Stimulated activated CD4-positive, alpha-beta T cell treated with anti-CD3 and anti-CD28 coated beads, Interleukin-1b, Interleukin-23, amount 100 ng/mL, for 24 hours (primary cell): Measurements from ENCODE around the gene TNK2.
"Not testable (repeated sequence)": the region's sequence is repeated elsewhere in the genome, so short reads cannot be mapped to it uniquely, and the experiment has no call there.

Source experiments
- DNase-seq, 4 experiments: peaks; one replicate each; pipeline ENCODE4 v3.0.0-alpha.2; 2020; ENCODE audit warnings: low read depth in 4 of 4, low spot score in 1 of 4

TNK2 gene

GRCh38 chr3:195824425-195825190 is 83.7 kb downstream of the TNK2 start:
- not testable (repeated sequence) for DNase-seq

DNA sequence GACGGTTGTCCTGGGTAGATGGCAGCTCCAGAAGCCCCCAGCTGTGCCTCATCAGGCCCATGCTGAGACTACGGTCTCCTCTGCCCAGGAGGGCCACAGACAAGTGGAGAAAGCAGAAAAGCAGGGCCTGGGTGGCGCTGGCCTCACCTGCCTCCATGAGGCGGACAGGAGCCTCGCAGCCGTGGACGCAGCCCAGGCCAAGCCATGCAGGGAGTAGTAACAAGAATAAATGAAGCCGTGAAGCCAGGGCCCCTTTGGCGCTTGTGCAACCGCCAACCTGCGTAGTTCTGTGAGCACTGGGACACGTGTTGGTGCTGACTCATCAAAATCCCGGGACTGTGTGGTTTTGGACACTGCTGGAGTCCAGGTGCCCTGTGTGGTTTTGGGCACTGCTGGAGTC is 84.4 kb downstream of the TNK2 start:
- no peak for DNase-seq

- no peak for DNase-seq
These were observed 85.1 kb downstream of the TNK2 start for GRCh38 chr3:195823280-195823679.

GRCh38 chr3:195822131-195822696 is 86.1 kb downstream of the TNK2 start:
- no peak for DNase-seq

GRCh38 chr3:195821403-195822130 is 86.8 kb downstream of the TNK2 start:
- no peak for DNase-seq

- no peak for DNase-seq
These were observed 87.5 kb downstream of the TNK2 start for GRCh38 chr3:195820901-195821300.

DNA sequence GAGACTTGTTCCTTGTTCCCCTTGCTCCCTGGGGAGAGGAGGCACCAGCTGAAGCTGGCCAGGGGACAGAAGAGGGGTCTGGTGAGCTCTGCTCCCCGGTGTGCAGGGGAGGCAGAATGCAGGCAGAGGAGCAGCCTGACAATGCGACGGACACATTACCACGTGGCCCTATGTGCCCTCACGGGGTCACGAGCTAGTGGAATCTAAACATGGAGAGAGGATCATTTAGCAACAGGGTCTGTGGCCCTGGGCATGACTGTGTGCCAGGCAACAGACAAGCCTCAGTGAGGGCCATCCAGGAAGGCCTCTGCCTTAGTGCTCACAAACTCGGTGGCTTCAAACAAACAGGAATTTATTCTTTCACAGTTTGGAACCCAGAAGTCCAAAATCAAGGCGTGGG is 88.2 kb downstream of the TNK2 start:
- DNase-seq, result no peak

DNA sequence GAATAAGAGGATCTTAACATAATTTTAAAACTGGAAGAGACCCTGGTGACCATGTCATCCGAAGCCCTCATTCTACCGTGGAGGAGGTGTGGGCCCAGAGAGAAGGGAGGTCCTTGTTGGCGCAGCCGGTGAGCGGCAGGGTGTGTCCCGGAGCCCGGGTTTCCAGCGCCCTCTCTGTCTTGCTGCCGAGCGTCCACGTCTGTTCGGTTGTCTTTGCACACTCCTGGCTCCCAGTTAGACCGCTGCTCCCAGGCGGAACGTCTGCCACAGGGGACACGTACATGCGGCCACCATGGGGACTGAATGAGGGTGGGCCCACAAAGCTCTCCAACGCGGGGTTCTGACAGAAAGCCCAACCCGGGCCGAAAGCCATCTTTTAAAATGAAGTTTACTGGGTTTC is 90.0 kb downstream of the TNK2 start:
- no peak for DNase-seq

- DNase-seq, result no peak
These were observed 90.7 kb downstream of the TNK2 start for GRCh38 chr3:195817578-195818135.

GRCh38 chr3:195816276-195816913 is 92.0 kb downstream of the TNK2 start:
- DNase-seq, result not testable (repeated sequence)

DNA sequence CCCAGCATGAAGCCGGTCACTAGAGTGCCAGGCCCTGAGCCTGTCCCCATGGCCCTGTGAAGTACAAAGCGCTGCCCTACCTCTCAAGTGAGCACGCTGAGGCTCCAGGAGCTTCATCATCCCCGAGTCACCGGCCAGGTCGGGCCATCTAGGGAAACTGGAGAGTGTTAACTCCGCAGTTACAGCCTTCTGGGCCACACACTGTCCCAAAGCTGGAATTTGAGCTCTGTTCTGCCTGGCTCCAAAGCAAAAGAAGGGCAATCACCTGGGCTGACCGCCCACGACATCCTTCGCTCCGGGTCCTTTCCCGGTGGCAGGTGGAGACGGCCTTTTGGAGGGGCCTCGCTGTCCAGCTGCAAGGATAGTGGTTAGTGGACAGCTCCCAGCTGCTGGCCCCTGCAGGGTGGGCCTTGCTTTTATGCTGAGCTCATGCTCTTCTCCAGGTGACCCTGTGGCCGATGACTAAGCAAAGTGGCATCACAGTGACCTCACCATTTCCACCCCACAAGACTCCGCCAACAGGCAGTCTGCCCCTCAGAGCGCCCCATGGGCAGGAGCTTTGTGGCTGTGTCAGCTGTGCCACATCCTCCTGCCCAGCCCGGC is 93.1 kb downstream of the TNK2 start:
- no peak for DNase-seq

- no peak for DNase-seq
These were observed 94.3 kb downstream of the TNK2 start for GRCh38 chr3:195813916-195814640.
